Liver (tissue), 9 donors: ENCODE data around the gene TRAPPC8. TPM values are rescaled to one million over a fixed set of nuclear protein-coding genes. Genes with fewer than 3 reads are reported as not detected.
A peak's percentile ranks its signal among the peaks of the same experiment; 100 is the strongest.

Experiments used
- DNase-seq: peaks from one replicate; pipeline ENCODE4 v3.0.0-alpha.2; 2017; ENCODE audit warnings: low spot score
- H3K27ac ChIP-seq, 2 donors: one replicate each; pipeline ENCODE4 v1.7.0; 2013; ENCODE audit warnings: inconsistent platforms in 2 of 2, low read length in 2 of 2, control low read depth in 1 of 2, low read depth in 1 of 2, mild to moderate bottlenecking in 1 of 2
- H3K27me3 ChIP-seq, 4 donors: one replicate each; pipeline versions ENCODE4 v1.6.1 to v1.7.0; 2013; ENCODE audit warnings: low read length in 3 of 4, inconsistent platforms in 1 of 4, mild to moderate bottlenecking in 1 of 4, moderate library complexity in 1 of 4; ENCODE audit not compliant: control insufficient read depth in 4 of 4, insufficient read depth in 4 of 4
- H3K36me3 ChIP-seq, 4 donors: one replicate each; pipeline versions ENCODE4 v1.6.1 to v1.7.0; 2013; ENCODE audit warnings: low read length in 3 of 4, mild to moderate bottlenecking in 3 of 4, low read depth in 1 of 4, moderate library complexity in 1 of 4; ENCODE audit not compliant: control insufficient read depth in 4 of 4, insufficient read depth in 3 of 4
- H3K4me1 ChIP-seq, 4 donors: one replicate each; pipeline versions ENCODE4 v1.6.1 to v1.7.0; 2013; ENCODE audit warnings: low read length in 3 of 4, mild to moderate bottlenecking in 3 of 4, moderate library complexity in 1 of 4; ENCODE audit not compliant: control insufficient read depth in 4 of 4, insufficient read depth in 4 of 4
- H3K4me3 ChIP-seq, 3 donors: one replicate each; pipeline versions ENCODE4 v1.6.1 to v1.7.0; 2013; ENCODE audit warnings: low read length in 3 of 3, control low read depth in 1 of 3, low read depth in 1 of 3, mild to moderate bottlenecking in 1 of 3
- H3K9ac ChIP-seq, 2 donors: one replicate each; pipeline ENCODE4 v1.7.0; 2013; ENCODE audit warnings: low read length in 2 of 2, mild to moderate bottlenecking in 2 of 2, moderate library complexity in 2 of 2, control low read depth in 1 of 2, low read depth in 1 of 2
- H3K9me3 ChIP-seq, 4 donors: one replicate each; pipeline versions ENCODE4 v1.6.1 to v1.7.0; 2013; ENCODE audit warnings: low read length in 3 of 4; ENCODE audit not compliant: control insufficient read depth in 4 of 4
- CTCF ChIP-seq: fragments of 150-350 bp; IDR thresholded peaks from 2 replicates; pipeline ENCODE4 v1.5.1; 2017; ENCODE audit warnings: improper control_type of control experiment, low read depth, low read length; ENCODE audit not compliant: missing input control
- FOXA1 ChIP-seq: IDR thresholded peaks from 2 replicates; pipeline ENCODE4 v1.6.1; 2016; ENCODE audit warnings: antibody characterized with exemption
- FOXA2 ChIP-seq: IDR thresholded peaks from 2 replicates; pipeline ENCODE4 v1.6.1; 2016; ENCODE audit warnings: antibody characterized with exemption
- GABPA ChIP-seq, 2 donors: IDR thresholded peaks in 1 of 2; conservative IDR thresholded peaks in 1 of 2; 2 replicates each; pipeline ENCODE4 v1.6.1; 2016; ENCODE audit warnings: antibody characterized with exemption in 2 of 2, mild to moderate bottlenecking in 1 of 2, moderate library complexity in 1 of 2
- HNF4A ChIP-seq, 2 donors: conservative IDR thresholded peaks; 2 replicates each; pipeline ENCODE4 v1.6.1; 2016; ENCODE audit warnings: antibody characterized with exemption in 2 of 2, mild to moderate bottlenecking in 2 of 2
- HNF4G ChIP-seq: IDR thresholded peaks from 2 replicates; pipeline ENCODE4 v1.6.1; 2016; ENCODE audit warnings: antibody characterized with exemption
- JUND ChIP-seq, 2 donors: IDR thresholded peaks; 2 replicates each; pipeline ENCODE4 v1.6.1; 2016; ENCODE audit warnings: antibody characterized with exemption in 2 of 2
- SP1 ChIP-seq: IDR thresholded peaks from 2 replicates; pipeline ENCODE4 v1.6.1; 2018; ENCODE audit warnings: antibody characterized with exemption, mild to moderate bottlenecking
- YY1 ChIP-seq: IDR thresholded peaks from 2 replicates; pipeline ENCODE4 v1.6.1; 2016; ENCODE audit warnings: antibody characterized with exemption, mild to moderate bottlenecking
- ZBTB33 ChIP-seq: IDR thresholded peaks from 2 replicates; pipeline ENCODE4 v1.6.1; 2016; ENCODE audit warnings: antibody characterized with exemption
- WGBS: extraction: QIAGEN DNeasy Blood & Tissue Kit; methylation state at CpG from one replicate; pipeline ENCODE4 v1.1.7; 2013; 5-methylcytosine and 5-hydroxymethylcytosine counted together
- polyA plus RNA-seq, 2 donors: library from polyadenylated mRNA; stranded (reverse) in 1 of 2; unstranded in 1 of 2; fragments of 200-250 nt in 1 of 2; fragments of >200 nt in 1 of 2; fragmentation: Nextera tagmentation in 1 of 2; extraction: Ambion mirVana in 1 of 2; gene quantifications; one replicate each; pipeline versions ENCODE4 v1.2.1 to v1.2.3, GENCODE V29; 2013 to 2015
- total RNA-seq, 2 donors: library from RNA; depleted of rRNA; stranded (reverse); fragments of >200 nt; gene quantifications; one replicate each; pipeline ENCODE4 v1.2.3, GENCODE V29; 2014
- donor health status: healthy.
- donor health status: healthy.
- donor health status: healthy.
- donor health status: healthy.
- donor health status: healthy.

TRAPPC8 gene
- total and polyA plus RNA-seq, 4 donors, result 12.2 to 46.1 (median 29.5) TPM

GRCh38 chr18:31943878-31944816, 1.2 kb upstream of the TRAPPC8 start:
- Histone ChIP-seq H3K36me3 (no peaks in the 10 kb centered on the region), H3K9ac (peak overlapping the region in 1 of 2 donors; percentile 51), H3K27me3 (no peaks in the 10 kb centered on the region), H3K9me3 (no peaks in the 10 kb centered on the region), H3K27ac (peak overlapping the region; percentile 98), H3K4me1 (peaks cover 3 to 26% (median 19%) of the 10 kb centered on the region in 4 donors), H3K4me3 (peak overlapping the region; percentile 63 to 96 (median 92))
- no peak for TF ChIP-seq ZBTB33
- TF ChIP-seq YY1, result no peak
- TF ChIP-seq HNF4A (conservative IDR thresholded peaks at IDR 0.05), result no peak
- TF ChIP-seq SP1, result no peak
- TF ChIP-seq JUND (IDR thresholded peaks at IDR 0.05), result no peak
- TF ChIP-seq HNF4G, result no peak
- no peak for TF ChIP-seq FOXA2
- TF ChIP-seq GABPA (IDR thresholded peaks at IDR 0.05 in 1 of 2, conservative IDR thresholded peaks at IDR 0.05 in 1 of 2), result no peak
- no peak for TF ChIP-seq FOXA1
- no peak for TF ChIP-seq CTCF
- 21% methylated on average over 15 of the region's 15 CpGs for WGBS
- DNase-seq, result no peak

DNA sequence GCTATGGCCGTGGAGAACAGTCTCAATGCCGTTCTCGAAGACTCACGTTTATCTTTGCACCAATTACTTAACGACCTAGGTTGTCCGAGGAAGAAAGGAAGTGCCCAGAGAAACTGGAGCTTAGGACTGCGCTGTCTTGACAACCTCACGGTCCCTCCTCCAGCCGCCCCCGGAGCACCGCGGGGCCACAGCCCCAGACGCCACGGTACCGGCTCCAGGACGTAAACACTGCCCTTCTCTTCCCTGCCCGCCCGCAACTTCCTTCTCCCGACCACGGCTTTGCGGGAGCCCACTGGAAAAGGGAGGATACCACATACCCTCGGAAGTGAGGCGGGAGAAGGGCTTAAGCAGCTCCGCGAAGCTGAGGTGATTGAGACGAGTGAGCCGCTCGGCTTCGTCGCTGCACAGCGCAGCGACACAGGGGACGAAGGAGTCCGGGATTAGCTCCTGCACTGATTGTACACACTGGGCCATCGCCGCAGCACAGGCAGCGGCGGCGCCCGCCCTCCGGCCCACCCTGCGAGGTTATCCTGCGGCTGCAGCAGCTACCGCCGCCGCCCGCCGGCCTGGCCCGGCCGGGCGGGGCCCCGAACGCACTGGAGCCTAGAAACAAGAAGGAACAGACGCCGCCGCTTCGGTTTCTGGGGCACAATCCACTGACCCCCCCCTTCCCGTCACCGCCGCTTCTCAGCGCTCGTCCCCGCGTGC, 483 bp downstream of the TRAPPC8 start:
- DNase-seq, result no peak
- Histone ChIP-seq H3K4me1 (peaks cover 3 to 26% (median 19%) of the 10 kb centered on the region in 4 donors), H3K27me3 (no peaks in the 10 kb centered on the region), H3K27ac (peak overlapping the region; percentile 74 to 86), H3K9me3 (no peaks in the 10 kb centered on the region), H3K36me3 (no peaks in the 10 kb centered on the region), H3K4me3 (peak overlapping the region; percentile 64 to 96 (median 79)), H3K9ac (peak overlapping the region; percentile 82 to 96)
- TF ChIP-seq FOXA1, result no peak
- WGBS, result under 1% methylated on average over 64 of the region's 64 CpGs
